Measurements from ENCODE around the gene NGF.
"Not testable (repeated sequence)": the region's sequence is repeated elsewhere in the genome, so short reads cannot be mapped to it uniquely, and the experiment has no call there.

Gene NGF

DNA sequence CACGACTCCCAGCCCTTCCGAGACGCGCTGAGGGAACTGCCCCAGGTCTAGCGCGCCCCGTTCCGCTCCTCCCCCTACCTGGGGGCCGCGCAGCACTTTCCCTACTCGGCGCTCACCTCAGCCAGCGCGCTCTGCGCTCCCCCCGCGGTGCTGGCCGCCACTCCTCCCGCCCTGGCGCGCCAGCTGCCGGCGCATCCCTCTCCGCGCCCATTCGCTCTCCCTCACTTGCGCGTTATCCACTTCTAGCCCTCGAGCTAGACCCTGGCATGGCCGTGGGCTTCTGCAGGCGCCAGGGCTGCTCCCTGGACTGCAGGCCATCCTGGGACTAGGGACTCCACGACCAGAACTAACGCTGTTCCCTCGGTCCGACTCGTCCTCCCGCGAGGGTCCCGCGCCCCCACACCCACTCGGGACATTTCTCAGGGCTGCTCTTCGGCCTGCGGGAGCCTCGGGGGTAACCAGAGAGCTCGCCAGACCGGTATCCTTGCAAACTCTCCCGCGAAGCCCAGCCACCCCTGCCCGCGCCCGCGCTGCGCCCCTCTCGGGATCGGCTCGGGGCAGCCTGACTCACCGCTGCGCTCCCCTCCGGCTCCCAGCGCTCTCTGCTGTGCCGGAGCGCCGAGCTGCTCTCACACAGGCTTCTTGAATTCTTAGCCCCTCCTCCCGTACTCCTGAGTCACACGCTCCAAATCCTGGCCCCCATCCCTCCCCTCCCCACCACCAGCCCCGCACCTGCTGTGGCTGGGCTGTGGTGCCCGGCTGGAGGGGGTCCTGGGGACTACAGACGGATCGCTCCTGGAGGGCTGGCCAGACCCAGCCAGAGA lies at the start of gene NGF:
Gene NGF, minus strand, starts transcription at position 617 of the 824 bp plus-strand sequence. CDS start 51,454 bp downstream, outside the sequence.
- DNase-seq: no peak

DNA sequence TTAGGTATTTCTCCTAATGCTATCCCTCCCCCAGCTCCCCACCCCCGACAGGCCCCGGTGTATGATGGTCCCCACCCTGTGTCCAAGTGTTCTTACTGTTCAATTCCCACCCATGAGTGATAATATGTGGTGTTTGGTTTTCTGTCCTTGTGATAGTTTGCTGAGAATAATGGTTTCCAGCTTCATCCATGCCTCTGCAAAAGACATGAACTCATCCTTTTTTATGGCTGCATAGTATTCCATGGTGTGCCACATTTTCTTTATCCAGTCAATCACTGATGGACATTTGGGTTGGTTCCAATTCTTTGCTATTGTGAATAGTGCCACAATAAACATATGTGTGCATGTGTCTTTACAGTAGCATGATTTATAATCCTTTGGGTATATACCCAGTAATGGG lies 45.4 kb upstream of the NGF start:
- DNase-seq: not testable (repeated sequence)

DNA sequence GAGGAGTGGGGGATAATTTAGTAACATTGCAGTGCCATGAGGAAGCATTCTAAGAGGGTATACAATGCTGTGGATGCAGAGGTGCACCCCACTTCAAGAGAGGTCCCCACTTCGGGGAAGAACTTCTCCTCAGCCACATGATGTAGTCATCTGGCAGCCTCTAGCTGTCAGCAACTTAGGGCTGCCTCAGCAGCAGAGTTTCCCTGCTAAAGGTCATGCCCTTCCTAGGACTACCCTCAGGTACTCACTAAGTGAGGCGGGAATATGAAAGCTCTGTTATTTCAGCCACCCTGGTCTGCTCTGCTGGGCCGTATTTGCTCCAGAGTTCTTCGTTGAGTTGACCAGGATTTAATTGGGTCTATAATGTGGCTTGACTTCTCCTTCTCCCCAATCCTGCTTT lies 41.9 kb upstream of the NGF start:
- DNase-seq: no peak

DNA sequence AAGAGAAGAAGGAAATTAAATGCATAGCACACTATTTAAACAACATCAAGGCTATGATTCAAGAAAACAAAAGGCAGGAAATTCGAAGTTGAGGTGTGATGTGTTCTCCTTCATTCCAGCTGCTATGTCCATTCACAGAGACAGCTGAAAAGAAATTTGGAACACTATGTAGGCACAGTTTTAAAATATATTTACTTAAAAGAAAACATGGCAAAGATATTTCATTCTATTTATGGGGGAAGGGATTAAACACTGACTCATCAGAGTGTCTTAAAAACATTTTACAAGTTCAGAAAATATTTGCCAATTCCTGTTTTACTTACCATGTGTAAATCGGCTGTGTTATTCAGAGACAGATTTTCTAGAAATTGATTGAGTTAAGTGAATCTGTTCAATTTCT lies 39.4 kb upstream of the NGF start:
- no peak for DNase-seq

DNA sequence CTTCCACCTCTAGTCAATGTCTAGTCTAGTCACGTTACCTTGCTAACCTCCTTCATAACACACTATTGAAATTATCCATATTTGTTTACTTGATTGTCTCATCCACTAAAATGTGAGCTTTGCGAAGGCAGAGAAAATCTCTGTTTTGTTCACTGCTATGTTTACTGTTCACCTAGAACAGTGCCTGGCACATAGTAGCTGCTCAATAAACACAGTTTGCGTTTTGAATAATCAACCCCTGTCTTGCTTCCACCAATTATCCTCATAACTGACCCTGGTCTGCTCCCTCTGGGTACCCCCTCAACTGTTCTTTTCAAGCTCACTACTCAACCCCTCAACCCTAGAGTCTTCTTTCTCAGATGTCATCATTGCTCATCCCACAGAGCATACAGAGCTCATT lies 36.5 kb upstream of the NGF start:
- DNase-seq: no peak

DNA sequence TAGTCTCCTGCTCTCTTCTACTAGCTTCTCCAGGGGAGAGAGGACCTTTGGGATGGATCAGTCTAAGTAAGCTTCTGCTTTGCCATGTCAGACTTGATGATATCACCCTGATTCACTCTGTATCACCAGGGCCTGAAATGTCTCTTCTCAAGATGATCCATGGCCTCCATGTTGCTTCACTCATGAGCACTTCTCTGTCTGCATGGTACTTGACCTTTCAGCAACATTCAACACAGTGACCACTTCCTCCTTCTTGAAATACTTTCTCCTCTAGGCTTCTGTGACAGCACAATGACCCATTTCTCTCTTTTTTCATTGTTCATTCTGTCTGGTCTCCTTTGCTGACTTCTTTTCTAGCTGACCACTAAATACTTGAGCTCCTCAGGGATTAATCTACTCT lies 35.3 kb upstream of the NGF start:
- DNase-seq: no peak

DNA sequence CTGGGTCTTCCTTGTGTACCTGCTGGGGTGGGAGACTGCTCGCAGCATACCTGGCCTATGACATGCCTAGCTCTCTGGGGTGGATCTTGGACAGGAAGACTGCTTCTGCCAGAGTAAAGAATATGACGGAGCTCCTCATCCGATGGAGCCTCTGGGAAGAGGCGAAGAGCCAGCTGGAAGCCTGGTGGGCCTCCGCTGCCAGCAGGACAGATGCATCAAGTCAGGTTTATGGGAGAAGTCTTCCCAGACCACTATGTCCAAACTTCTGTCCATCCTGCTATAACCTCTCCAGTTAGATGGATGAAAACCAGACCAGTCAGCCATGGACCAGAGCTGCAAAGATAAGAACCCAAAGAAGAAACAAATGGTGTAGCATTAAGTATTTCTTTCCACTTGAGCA lies 27.7 kb upstream of the NGF start:
- DNase-seq: no peak

DNA sequence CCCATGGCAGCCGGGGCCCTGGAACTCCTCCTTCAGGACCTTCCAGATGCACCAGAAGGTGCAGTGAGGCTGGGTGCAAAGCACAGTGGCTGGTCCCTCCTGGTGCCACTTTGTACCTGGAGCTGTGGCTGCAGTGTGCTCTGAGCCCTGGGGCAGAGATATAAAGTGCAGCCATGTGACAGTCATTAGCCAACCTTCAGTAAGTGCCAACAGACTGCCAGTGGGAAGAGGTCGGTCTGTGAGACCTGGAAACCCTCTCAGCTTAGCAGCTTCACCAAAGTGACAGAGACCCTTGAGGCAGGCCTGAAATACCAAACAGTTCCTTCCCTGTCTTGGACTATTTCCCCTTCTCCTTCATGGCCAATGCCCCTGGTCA lies 26.7 kb upstream of the NGF start:
- no peak for DNase-seq

DNA sequence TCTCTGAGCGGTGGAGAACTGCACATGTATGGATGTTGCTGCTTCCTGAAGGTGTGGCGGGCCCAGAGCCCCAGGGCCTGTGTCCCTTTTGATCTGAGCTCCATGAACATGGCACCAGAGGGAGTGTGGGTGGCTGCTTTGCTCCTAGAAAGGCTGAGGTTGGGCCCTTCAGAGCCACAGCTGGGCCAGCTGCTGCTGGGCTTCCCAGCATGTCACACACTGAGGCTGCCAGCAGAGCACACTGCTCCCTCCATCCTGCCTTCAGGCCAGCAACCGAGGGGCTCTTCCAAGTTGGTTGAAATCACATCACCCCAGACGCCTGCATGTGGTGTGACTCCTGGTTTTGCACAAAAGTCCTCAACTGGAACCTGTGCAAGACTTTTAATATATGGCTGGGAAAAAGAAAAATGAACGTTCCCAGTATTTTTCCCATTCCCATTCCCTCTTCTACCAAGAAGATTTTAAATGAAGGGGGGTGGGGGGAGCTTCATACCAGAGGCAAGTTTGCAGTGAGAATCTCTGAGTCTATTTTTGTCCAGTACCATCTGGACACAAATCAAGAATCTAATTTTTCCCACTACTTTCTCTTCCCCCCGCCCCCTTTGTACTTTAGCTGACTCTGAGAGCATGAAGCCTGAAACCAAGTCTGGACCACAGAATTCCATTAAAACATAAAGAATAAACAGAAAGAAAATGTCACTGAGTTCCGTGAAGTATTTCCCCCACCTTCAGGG lies 26.2 kb upstream of the NGF start:
- no peak for DNase-seq

DNA sequence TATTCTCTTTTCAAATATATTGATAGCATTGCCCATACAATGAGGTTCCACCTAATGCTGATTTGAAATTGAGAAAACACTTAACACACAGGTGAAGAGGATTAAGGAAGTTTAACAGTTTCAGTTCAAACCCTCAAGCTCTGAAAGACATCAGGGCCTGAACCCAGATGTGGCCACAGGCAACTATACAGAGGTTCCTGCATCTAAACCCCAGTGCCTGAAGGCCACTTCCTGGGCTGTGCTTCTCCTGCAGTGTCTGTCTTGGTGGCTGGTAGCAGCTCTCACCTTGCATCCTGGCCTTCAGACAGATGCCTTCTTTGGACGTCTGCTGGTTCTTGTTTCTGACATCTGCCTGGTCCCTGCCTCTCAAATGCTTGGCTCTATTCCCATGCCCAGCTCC lies 25.1 kb upstream of the NGF start:
- no peak for DNase-seq

DNA sequence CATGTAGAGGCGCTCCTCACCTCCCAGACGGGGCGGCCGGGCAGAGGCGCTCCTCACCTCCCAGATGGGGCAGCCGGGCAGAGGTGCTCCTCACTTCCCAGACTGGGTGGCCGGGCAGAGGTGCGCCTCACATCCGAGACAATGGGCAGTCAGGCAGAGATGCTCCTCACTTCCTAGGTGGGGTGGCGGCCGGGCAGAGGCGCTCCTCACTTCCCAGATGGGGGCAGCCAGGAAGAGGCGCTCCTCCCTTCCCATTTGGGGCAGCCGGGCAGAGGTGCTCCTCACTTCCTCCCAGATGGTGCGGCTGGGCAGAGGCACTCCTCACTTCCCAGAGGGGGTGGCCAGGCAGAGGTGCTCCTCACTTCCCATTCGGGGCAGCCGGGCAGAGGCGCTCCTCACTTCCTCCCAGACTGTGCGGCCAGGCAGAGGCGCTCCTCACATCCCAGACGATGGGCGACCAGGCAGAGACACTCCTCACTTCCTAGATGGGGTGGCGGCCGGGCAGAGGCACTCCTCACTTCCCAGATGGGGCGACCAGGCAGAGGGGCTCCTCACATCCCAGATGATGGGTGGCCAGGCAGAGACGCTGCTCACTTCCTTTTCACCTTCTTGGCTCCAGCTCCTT lies 22.6 kb upstream of the NGF start:
- DNase-seq: not testable (repeated sequence)

DNA sequence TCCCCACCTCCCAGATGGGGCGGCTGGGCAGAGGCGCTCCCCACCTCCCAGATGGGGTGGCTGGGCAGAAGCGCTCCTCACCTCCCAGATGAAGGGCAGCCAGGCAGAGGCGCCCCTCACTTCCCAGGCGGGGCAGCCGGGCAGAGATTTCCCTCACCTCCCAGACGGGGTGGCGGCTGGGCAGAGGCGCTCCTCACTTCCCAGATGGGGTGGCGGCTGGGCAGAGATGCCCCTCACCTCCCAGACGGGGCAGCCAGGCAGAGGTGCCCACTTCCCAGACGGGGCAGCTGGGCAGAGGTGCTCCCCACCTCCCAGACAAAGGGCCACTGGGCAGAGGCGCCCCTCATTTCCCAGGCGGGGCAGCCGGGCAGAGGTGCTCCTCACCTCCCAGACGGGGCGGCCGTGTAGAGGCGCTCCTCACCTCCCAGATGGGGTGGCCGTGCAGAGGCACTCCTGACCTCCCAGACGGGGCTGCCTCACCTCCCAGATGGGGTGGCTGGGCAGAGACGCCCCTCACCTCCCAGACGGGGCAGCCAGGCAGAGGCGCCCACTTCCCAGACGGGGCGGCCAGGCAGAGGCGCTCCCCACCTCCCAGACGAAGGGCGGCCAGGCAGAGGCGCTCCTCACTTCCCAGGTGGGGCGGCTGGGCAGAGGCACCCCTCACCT lies 21.9 kb upstream of the NGF start:
- not testable (repeated sequence) for DNase-seq

DNA sequence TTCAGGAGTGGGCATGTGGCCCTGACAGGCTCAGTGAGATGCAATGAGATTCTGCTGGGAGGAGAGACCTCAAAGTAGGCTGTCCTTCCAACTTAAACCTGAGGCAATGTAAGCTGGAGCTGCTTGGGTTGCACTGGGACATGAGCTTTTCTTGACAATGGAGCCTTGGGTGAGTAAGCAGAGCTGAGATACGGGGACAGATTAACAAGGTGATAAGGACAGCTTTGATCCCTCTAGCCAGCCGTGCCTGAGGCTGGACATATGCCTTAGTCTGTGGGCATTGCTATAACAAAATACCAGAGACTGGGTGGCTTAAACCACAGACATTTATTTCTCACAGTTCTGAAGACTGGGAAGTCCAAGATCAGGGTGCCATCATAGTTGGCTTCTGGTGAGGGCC lies 18.3 kb upstream of the NGF start:
- no peak for DNase-seq

DNA sequence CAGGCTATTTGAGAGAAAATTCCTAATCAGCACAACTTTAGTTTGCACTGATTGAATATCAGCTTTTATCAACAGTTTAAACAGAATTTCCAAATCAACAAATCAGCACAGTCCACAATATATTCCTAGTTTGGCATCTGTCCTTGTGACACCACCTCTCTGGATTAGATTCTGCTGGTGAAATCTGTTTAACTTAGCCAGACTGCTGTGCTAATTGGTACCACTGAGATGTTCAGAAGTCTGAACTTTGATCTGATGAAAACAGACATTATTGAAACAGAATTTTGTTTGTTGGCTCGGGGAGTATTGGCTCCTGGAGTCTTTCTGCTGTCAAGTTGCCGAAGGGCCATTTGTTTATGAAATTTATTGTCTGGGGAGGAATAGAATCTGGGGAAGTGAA lies 17.0 kb upstream of the NGF start:
- DNase-seq: no peak

DNA sequence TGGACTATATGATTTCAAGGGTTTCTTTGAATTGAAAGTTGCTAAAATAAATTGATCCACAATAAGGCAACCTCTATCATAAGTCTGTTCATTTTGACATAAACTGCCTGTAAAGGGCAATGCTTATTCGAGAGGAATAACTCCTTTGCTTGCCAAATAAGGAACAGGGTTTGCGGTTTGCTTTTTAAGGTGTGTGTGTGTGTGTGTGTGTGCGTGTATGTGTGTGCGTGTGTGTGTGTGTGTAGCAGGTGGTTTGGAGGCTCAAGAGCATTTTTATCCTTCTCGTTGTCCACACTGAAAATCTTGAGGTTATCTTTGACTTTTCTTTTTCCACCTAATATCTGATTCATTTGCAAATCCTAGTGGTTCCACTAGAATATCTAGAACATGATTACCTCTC lies 13.1 kb upstream of the NGF start:
- no peak for DNase-seq

DNA sequence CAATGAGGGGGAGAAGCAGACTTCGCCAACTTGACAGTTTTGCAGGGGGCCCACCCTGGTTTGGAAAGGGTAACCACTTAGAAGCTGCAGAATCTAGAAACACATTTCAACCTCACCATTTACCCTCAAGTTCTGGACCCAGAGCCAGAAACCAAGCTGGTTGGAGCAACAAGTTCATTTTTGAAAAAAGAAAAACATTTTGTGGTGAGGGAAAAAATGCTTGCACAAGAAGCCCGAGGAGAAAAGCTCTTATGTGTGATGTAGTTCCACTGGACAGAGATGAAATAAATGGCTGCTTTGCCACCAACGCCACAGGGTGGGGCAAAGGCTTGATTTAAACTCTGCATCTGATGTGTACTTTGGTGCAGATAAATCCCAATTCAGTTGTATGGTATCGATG lies 10.6 kb upstream of the NGF start:
- no peak for DNase-seq

DNA sequence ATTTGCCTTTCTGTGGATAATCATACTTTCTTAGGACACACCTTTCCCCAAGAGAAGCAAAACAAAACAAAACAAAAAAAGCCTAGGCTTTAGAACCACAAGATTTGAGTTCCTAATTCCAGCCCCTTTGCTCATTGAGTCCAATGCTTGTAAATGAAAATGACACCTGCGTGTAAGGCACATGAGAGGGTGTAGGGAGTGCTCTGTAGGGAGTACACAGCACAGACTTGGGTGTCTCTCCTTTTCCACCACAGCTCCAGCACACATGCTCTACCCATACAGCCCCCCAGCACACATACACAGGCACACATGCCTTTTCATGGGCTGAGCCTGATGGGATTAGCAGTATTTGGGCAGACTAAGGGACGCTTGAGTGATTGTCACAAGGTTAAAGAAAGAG lies 9.2 kb upstream of the NGF start:
- DNase-seq: no peak

DNA sequence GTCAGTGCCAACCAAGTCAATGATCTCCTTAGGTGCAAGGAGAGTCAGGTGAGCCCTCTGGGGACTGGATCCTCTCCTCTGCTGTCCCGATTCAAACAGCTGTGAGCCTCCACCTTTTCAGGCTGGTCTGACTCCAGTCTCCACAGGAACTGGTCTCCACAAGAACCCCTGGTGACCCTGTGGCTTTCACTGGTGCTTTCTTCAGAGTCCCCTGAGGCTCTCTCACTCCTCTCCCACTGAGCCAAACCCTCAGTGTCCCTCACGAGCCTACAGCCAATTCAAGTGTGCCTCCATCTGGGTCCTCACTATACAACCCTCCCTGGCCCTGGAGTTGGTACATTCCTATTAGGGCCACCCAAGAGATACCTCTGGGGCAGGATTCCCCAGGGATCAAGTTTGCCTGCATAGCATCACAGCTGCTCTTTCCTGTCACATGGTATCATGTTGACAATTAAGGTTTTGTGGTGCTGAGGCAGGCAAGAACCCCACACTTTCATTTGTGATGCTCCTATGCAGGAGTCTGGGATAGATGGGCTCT lies 5.2 kb upstream of the NGF start:
- no peak for DNase-seq

DNA sequence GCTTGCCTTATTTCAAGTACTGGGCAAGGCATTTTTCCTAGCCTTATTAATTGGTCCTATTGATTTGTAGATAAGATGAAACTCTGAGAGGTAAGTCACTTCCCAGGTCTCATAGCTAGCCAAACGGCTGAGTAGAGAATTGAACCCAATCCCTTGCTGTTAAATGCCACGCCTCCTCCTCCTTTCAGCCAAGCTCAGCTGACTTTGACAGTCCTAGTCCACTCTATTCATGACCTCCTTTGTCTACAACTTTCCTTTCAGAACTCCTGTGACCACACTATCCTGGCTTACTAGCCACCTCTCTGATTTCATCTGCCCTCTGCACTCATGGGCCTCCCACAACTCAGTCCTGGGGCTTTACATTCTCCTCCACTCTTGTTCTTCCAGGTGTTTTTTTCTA lies 3.9 kb upstream of the NGF start:
- no peak for DNase-seq

DNA sequence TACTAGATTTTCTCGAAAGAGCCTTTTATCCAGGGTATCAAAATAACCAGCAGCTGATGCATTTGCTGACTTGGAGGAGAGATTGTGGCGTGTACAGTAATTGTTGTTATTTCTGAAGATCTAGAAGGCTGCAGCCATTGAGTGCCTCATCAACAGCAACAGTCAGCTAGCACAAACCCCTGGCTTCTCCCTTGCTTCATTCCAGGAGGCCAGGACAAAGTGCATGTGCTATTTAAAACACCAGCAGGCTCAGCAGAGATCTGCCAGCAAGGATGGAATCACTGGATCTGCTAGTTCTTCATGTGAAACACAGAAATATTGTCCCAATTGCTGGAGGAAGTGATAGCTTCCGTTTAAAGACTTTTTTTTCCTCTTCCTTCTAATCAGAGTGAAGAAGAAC lies 2.8 kb upstream of the NGF start:
- no peak for DNase-seq

DNA sequence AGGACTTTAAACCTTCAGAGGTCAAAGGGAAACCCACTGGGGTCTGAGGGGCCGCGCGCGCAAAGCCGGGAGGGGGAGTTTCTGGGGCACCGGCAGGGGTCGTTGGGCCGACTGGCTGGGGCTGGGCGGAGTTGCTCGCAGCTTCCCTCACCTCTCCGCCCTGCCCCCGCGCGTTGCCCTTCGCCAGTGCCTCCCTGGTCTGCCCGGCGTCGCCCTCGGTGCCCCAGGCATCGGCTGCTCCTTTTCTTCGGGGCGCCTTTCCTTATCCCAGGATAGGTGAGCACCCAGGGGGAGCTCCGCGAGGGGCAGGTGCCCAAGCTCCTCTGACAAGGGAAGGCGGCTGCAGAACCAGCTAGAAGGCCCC lies 390 bp upstream of the NGF start:
- DNase-seq: no peak

DNA sequence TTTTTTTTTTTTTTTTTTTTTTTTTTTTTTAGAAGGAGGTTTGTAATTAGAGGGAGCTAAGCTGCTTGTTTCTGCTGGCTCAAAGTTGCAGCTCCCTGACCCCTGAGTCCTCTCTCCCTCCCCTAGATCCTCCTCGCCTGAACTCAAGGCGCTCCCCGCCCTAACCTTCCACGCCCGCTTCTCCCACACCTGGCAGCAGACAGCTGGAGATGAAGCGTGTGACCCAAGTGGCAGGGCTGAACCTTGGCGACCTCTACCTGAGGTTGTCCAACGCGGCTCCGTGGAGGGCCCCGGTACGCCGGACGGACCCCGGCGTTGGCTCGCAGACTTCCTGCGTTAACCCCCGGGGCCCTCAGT lies 795 bp downstream of the NGF start:
- no peak for DNase-seq

DNA sequence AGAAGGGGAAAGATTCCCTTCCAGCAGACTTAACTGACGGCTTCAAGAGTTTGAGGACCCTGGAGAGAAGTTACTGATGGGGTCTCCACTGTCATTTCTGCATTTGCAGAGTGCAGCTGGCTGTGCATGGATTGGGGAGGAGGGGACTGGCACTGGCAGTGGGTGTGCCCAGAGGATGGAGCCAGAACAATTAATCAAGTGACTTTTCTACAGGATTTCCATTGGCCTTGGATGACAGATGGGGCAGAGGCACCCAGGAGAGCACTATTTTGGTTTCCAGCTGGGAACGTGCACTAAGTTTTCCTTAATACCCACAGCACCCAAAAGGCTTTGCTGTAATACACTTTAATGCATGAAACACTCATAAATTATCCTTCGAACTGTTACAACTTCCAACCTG lies 1.3 kb downstream of the NGF start:
- DNase-seq: no peak

Measured in midbrain (tissue), 1 donor.